ENCODE results near the gene CCDC148. TPM values are rescaled to one million over a fixed set of nuclear protein-coding genes. Genes with fewer than 3 reads are reported as not detected.

The CCDC148 gene
- total and polyA plus RNA-seq, 2 experiments from 2014 or later: 1.2 to 1.8 TPM

DNA sequence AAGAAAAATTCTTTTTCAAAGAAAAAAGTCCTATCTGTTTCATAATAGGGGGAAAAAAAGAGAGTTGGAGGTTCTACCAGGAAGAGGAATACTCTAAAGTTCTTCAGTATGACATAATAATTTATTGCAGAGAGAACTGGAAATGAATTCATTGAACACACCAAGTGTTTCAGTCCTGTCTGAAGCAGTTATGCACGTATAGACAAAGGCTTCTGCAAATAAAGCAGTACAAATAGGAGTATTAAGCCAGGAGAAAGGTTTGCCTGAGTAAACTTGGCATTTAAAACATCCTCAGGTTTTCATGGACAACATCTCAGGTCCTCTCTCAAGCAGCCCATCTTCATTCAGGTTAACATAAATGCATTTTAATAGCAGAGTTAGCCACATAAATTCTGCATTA is 141.6 kb downstream of the CCDC148 start:
- Mint-ChIP-seq H3K27me3 (ENCODE audit: insufficient read depth, low read depth, poor library complexity) (peaks cover 5% of the 10 kb centered on the region), H3K4me1 (peaks cover 23% of the 10 kb centered on the region), H3K36me3 (ENCODE audit: low read depth) (peaks cover 32% of the 10 kb centered on the region; the same call in 2 of the 3 replicates), H3K4me3 (no peak overlapping the region), H3K9me3 (peaks cover 31% of the 10 kb centered on the region), H3K27ac (no peak overlapping the region)
- Histone ChIP-seq H3K4me1 (ENCODE audit: insufficient read depth) (peaks cover 7% of the 10 kb centered on the region), H3K36me3 (ENCODE audit: insufficient read depth) (no peaks in the 10 kb centered on the region), H2AFZ (no peak overlapping the region), H3K27ac (ENCODE audit: low read depth) (no peak overlapping the region), H3F3A (replicated peaks; ENCODE audit: low read depth) (no peaks in the 10 kb centered on the region), H3K27me3 (ENCODE audit: insufficient read depth) (no peaks in the 10 kb centered on the region), H3K9me2 (ENCODE audit: insufficient read depth) (0 out of 2 replicates have a peak, but pooled peaks cover 8% of the 10 kb centered on the region), H3K79me2 (replicated peaks; ENCODE audit: insufficient read depth) (no peaks in the 10 kb centered on the region), H3K4me3 (no peak overlapping the region), H3K4me2 (no peak overlapping the region), H4K20me1 (replicated peaks; ENCODE audit: insufficient read depth) (no peaks in the 10 kb centered on the region)
- ATAC-seq (no peak), DNase-seq (ENCODE audit: low spot score) (no peak)
- TF ChIP-seq EZH2 (IDR thresholded peaks at IDR 0.05; ENCODE audit: low read depth, unreplicated experiment) (no peak), POLR2AphosphoS5 (IDR thresholded peaks at IDR 0.05; ENCODE audit: low read depth) (no peak), NANOG (IDR thresholded peaks at IDR 0.05; ENCODE audit: borderline replicate concordance) (no peak), ZNF331 (CRISPR knock-in tag; IDR thresholded peaks at IDR 0.05; ENCODE audit: low read depth) (no peak), STAT1 (IDR thresholded peaks at IDR 0.05; ENCODE audit: unreplicated experiment) (no peak), ETS1 (IDR thresholded peaks at IDR 0.05) (no peak), ZNF462 (CRISPR knock-in tag; IDR thresholded peaks at IDR 0.05) (no peak), ZNF114 (CRISPR knock-in tag; IDR thresholded peaks at IDR 0.05) (no peak)
- TF ChIP-seq, protein P1, sequence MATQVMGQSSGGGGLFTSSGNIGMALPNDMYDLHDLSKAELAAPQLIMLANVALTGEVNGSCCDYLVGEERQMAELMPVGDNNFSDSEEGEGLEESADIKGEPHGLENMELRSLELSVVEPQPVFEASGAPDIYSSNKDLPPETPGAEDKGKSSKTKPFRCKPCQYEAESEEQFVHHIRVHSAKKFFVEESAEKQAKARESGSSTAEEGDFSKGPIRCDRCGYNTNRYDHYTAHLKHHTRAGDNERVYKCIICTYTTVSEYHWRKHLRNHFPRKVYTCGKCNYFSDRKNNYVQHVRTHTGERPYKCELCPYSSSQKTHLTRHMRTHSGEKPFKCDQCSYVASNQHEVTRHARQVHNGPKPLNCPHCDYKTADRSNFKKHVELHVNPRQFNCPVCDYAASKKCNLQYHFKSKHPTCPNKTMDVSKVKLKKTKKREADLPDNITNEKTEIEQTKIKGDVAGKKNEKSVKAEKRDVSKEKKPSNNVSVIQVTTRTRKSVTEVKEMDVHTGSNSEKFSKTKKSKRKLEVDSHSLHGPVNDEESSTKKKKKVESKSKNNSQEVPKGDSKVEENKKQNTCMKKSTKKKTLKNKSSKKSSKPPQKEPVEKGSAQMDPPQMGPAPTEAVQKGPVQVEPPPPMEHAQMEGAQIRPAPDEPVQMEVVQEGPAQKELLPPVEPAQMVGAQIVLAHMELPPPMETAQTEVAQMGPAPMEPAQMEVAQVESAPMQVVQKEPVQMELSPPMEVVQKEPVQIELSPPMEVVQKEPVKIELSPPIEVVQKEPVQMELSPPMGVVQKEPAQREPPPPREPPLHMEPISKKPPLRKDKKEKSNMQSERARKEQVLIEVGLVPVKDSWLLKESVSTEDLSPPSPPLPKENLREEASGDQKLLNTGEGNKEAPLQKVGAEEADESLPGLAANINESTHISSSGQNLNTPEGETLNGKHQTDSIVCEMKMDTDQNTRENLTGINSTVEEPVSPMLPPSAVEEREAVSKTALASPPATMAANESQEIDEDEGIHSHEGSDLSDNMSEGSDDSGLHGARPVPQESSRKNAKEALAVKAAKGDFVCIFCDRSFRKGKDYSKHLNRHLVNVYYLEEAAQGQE (IDR thresholded peaks at IDR 0.05; ENCODE audit: unreplicated experiment): no peak
- TF ChIP-seq, protein P2, sequence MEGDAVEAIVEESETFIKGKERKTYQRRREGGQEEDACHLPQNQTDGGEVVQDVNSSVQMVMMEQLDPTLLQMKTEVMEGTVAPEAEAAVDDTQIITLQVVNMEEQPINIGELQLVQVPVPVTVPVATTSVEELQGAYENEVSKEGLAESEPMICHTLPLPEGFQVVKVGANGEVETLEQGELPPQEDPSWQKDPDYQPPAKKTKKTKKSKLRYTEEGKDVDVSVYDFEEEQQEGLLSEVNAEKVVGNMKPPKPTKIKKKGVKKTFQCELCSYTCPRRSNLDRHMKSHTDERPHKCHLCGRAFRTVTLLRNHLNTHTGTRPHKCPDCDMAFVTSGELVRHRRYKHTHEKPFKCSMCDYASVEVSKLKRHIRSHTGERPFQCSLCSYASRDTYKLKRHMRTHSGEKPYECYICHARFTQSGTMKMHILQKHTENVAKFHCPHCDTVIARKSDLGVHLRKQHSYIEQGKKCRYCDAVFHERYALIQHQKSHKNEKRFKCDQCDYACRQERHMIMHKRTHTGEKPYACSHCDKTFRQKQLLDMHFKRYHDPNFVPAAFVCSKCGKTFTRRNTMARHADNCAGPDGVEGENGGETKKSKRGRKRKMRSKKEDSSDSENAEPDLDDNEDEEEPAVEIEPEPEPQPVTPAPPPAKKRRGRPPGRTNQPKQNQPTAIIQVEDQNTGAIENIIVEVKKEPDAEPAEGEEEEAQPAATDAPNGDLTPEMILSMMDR (conservative IDR thresholded peaks at IDR 0.05; ENCODE audit: low read depth in 2 of 2): no peak

Data from GM23338 (cell line).